Measurements from ENCODE around the gene RBM39.
"Not testable (repeated sequence)": the region's sequence is repeated elsewhere in the genome, so short reads cannot be mapped to it uniquely, and the experiment has no call there.

Gene RBM39

DNA sequence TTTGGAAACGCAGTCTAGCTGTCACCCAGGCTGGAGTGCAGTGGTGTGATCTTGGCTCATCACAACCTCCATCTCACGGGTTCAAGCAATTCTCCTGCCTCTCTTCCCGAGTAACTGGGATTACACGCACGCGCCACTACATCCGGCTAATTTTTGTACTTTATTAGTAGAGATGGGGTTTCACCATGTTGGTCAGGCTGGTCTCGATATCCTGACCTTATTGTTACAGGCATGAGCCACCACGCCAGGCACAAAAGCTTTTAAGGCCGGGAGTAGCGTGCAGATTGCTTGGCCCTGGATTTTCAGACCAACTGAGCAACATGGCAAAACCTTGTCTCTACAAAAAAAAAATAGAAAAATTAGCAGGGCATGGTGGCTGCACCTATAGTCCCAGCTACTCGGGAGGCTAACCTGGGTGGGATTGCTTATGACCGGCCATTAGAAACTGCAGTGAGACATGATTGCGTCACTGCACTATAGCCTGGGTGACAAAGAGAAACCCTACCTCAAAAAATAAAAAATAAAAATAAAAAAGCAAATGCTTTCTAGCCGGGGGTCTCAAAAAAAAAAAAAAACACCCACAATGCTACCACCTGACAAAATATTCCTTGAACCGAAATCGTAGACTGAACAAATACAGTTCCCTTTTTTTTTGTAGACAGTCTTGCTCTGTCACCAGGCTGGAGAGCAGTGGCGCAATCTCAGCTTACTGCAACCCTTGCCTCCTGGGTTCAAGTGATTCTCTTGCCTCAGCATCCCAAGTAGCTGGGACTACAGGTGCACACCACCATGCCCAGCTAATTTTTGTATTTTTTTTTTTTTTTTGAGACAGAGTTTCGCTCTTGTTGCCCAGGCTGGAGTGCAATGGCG, 15.0 kb downstream of the RBM39 start:
- no peak for DNase-seq (ENCODE audit: low read depth)

DNA sequence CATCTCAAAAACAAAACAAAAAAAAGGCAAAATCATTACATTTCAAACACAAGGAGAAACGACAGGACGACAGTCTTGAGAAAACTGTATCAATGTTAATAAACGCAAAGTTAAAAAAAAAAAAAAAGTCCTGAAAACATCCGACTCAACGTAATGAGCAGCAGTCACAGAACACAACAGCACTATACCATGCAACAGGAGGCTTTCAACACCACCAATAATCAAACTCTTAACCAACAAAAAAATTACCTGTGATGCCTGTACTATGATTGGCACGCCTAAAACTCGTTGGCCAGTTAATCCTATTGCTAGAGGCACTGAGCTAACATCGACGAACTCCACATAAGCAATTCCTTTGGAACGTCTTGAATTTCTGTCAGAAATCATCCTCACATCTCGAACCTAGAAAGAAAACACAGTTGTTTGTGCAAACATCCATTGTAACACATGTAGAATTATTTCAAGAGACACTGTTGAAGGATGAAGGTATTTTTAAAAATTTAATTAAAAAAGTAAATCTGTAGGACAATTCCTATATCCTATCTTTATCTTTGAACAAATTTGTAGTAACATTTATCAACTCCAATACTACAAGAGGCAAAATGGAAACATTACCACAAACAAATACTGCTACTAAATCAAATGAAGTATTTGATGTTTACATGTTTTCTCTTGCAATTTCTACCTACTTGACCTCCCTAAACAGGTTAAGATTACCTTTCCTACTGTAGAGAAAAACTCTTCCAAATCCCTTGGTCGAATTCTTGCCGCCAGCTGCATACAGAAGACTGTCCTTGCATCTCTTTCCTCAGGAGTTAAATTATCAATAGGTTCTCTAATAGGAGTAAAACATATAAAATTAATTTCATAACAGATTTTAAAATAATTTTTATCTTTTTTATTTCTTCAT, 17.5 kb downstream of the RBM39 start:
- no peak for DNase-seq (ENCODE audit: low read depth)

DNA sequence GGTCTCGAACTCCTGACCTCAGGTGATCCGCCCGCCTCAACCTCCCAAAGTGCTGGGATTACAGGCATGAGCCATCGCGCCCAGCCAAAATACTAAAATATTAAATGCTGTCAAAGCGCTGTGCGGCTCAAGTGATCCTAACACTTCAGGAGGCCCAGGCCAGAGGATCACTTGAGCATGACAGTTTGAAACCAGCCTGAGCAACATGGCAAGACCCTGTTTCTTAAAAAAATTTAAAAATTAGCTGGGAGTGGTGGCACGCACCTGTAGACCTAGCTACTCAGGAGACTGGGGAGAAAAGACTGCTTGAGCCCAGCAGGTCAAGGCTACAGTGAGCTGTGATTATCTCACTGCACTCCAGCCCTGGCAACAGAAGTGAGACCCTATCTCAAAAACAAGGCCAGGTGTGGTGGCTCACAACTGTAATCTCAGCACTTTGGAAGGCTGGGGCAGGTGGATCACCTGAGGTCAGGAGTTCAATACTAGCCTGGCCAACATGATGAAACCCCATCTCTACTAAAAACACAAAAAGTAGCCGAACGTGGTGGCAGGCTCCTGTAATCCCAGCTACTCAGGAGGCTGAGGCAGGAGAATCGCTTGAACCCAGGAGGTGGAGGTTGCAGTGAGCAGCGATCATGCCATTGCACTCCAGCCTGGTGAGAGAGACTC, 18.3 kb downstream of the RBM39 start:
- not testable (repeated sequence) for DNase-seq (ENCODE audit: low read depth)

DNA sequence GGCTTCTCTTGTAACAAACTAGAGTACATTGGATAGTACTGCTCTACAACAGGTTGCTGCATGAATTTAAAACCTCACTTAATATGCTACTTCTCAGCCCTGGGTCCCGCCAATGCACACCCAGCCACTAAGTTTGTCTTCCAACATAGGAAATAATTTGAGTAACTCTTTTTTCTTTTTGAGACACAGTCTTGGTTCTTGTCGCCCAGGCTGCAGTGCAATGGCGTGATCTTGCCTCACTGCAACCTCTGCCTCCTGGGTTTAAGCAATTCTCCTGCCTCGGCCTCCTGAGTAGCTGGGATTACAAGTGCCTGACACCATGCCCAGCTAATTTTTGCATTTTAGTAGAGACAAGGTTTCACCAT, 18.8 kb downstream of the RBM39 start:
- DNase-seq (ENCODE audit: low read depth): not testable (repeated sequence)

DNA sequence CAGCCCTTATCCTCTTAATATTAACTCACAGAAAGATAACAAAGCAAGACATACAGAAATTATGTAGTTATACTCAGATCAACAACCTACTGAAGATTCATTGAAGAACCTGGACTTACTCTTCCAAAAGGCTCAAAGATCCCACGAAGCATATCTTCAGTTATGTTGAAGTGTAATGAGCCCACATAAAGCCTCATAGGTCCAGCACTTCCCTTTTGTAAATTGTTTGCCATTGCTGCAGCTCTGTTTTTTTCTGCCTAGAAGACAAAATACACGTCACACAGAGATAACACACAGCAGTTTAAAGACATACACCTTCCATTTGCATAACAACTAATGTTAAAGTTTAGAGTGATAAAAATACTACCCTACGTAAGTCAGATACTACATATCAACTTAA, 20.4 kb downstream of the RBM39 start:
- no peak for DNase-seq (ENCODE audit: low read depth)

DNA sequence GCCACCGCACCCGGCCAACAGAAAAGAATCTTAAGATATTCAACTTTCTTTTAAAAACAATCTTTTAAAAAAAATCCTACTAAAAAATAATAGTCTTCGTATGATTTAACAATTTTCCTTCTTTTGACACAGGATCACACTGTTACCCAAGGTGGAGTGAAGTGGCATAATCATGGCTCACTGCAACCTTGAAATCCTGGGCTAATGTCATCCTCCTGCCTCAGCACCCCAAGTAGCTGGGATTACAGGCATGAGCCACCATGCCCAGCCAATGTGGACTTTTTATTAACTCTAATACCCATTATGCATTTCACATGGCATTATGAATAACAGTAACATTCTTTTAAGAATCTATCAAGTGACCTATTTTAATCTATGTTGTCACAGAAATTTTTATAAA, 20.8 kb downstream of the RBM39 start:
- DNase-seq (ENCODE audit: low read depth): no peak

DNA sequence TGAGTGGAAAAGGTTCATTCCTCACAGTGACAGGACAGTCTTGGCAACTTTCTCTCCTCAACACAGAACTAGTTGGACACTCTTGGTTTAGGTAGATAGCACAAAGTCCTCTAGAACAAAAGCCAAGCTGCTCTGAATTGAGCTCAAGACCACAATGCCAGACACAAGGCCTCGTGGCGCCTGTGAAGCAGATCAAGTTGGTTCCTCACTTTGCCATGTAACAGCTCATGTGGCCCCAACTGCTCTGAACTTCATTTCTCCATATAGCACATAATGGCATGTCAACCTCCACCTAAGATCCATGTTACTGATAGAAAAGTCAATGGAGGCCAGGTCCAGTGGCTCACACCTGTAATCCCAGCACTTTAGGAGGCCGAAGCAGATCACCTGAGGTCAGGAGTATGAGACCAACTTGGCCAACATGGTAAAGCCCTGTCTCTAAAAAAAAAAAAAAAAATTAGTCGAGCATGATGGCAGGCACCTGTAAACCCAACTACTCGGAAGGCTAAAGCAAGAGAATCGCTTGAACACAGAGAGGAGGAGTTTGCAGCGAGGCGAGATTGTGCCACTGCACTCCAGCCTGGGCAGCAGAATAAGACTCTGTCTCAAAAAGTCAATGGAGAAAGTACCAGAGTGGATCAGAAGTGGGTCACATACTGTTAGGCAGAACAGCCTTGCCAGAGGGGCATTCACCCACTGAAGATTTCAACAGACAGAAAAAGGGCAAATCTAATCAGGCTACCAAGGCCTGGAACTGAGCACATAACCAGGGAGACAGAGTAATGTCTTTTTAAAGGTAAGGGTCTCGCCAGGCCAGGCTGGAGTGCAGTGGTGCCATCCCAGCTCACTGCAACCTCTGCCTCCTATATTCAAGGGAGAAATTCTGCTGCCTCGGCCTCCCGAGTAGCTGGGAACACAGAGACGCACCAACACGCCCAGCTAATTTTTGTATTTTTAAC, 21.6 kb downstream of the RBM39 start:
- no peak for DNase-seq (ENCODE audit: low read depth)

DNA sequence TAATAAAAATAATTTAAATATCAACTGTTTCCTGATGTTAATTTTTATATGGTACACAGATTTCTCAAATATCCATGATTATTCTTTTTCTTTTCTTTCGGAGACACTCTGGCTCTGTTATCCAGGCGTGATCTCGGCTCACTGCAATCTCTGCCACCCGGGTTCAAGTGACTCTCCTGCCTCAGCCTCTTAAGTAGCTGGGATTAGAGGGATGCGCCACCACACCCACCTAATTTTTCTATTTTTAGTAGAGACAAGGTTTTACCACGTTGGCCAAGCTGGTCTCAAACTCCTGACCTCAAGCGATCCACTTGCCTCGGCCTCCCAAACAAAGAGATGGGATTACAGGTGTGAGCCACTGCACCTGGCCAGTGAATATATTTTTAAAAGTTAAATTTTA, 22.3 kb downstream of the RBM39 start:
- no peak for DNase-seq (ENCODE audit: low read depth)

DNA sequence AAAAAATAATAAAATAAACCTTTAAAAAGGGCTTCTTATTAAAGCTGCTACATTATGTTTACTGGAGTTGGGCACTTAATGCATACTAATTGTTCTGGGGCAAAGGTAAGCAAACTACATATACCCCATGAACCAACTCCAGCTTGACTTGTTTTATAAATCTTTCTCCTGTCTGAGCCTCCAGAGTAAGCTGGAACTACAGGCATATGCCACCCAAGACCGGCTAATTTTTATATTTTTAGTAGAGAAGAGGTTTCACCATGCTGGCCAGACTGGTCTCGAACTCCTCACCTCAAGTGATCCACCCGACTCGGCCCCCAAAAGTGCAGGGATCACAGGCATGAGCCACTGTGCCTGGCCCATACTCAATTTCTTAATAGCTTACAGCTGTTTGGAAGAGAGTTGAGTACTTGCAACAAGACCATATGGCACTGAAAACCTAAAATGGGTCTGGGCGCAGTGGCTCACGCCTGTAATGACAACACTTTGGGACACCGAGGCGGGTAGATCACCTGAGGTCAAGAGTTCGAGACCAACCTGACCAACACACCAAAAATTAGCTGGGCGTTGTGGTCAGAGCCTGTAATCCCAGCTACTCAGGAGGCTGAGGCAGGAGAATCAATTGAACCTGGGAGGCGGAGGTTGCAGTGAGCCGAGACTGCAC, 23.0 kb downstream of the RBM39 start:
- DNase-seq (ENCODE audit: low read depth): no peak

DNA sequence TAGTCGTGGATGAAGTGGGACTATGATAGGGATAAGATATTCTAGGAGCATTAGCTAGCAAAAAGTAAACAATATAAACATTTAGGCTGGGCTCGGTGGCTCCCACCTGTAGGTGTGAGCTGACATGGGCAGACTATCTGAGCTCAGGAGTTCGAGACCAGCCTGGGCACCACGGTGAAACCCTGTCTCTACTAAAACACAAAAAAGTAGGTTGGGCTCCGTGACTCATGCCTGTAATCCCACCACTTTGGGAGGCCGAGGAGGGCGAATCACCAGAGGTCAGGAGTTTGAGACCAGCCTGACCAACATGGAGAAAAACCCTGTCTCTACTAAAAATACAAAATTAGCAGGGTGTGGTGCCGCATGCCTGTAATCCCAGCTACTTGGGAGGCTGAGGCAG, 23.7 kb downstream of the RBM39 start:
- not testable (repeated sequence) for DNase-seq (ENCODE audit: low read depth)

DNA sequence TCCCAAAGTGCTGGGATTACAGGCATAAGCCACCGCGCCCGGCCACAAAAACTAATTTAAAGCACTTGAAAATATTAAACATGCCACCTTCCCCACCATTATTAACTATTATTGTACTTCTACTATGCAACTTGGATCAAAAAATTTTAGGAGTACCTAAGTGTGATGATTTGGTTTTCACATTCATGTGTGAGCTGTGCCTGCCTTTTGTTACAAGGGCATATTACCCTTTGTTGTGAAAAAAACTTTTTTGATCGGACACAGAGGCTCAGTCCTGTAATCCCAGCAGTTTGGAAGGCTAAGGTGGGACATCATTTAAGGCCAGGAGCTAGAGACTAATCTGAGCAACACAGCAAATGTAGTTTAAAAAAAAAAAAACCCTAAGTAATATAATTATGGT, 25.7 kb downstream of the RBM39 start:
- no peak for DNase-seq (ENCODE audit: low read depth)

DNA sequence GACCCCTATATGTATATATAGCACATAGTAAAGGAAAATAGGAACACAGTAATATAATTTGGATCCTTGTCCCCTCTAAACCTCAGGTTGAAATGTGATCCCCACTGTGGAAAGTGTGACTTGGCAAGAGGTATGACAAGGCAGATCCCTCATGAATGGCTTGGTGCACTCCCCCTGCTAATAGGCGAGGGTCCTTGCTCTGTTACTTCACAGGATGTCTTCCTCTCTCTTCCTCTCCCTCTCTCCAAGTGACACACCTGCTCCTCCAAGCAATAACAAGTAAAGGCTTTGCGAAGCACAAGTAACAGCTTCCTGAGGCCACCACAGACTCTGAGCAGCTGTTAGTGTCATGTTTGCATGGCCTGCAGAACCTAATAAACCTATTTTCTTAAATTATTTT, 26.4 kb downstream of the RBM39 start:
- no peak for DNase-seq (ENCODE audit: low read depth)

DNA sequence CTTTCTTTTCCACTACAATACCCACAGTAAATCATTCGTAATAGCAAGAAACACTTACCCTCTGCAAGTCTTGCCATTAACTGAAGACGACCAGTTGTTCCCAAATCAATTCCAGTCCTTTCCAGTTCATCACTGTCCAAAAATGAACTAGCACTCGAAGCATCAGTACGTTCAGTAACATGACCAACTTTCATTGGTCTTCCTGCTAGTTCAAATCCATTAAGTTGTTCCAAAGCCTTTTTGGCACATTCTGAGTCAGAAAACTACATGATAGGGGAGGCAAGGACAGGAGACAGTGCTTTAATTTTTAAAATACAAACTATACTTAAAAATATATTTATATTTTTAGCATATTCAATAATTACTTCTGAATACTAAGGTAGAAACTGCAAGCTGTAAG, 27.9 kb downstream of the RBM39 start:
- no peak for DNase-seq (ENCODE audit: low read depth)

DNA sequence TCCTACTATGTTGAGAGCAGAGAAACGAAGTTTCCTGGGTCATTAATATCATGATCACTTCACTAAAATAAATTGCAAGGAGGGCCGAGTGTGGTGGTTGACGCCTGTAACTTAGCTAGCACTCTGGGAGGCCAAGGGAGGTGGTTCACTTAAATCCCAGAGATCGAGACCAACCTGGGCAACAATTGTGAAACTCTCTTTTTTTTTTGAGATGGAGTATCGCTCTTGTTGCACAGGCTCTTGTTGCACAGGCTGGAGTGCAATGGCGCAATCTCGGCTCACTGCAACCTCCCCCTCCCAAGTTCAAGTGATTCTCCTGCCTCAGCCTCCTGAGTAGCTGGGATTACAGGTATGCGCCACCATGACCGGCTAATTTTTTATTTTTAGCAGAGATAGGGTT, 28.9 kb downstream of the RBM39 start:
- not testable (repeated sequence) for DNase-seq (ENCODE audit: low read depth)

DNA sequence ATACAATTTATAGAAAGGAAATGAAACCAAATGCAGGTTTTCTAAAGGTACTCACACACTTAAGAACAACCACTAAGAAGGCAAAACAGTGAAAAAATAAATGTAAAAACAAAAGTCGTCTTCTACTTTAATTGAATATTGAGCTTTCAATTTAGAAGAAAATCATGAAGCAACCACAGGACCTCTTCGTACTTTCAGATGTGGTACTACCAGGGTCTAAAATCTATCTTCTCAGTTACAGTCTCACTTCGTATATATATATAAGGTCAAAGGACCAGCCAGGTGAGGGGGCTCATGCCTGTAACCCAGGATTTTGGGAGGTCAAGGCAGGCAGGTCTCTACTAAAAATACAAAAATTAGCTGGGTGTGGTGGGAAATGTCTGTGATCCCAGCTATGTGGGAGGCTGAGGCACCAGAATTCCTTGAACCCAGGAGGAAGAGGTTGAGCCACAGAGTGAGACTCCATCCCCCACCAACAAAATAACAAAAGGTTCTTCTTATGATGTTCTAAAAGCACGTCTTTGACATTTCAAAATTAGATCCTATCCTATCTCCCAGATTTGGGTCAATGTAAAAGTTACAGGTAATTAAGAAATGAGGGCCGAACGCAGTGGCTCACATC, 30.4 kb downstream of the RBM39 start:
- no peak for DNase-seq (ENCODE audit: low read depth)

DNA sequence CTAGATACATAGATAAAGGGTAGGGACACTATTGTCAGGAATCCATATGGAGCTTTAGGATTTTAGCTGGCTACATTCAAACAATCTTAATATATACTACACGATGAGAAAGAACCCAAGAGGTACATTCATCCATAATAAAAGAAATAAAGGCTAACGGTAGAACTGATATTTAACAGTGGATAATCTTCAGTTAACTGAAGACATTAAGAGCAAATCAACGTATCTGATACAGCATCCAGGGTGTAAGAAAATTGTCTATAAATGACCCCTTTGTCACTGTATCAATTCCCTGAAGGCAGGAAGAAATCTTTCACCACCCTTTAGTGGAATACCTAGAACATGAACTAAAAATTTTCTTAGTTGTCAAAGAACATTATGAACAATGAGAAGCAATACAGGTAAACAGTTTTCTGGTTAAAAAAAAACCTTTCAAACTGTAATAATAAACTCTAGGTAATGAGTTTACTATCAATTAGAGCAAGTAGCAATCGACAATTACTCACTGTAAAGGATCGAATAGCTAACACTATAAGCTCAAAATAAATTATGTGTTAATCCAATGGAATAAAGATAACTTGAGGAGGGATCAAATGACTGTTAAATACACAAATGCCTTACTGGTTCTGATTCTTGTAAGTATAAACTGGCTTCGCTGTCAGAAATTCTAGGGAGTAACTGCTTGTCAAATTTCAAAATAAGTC, 31.0 kb downstream of the RBM39 start:
- no peak for DNase-seq (ENCODE audit: low read depth)

DNA sequence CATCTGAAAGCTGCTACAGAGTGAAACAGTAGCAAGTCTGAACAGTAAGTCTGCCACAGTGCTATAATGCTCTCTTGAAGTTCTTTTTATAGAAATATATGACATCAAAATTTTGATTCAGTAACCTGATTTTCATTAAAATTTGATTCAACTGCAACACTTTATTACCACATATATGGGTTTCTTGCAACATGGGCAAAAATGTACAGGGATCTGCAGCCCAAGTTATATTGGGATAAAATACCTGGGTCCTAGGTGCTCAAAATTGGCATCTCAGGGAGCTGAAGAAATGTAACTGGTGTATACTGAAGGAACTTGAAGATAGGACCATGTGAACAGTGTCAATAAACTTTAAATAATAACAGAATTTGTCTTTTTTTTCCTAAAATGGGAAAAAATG, 32.0 kb downstream of the RBM39 start:
- DNase-seq (ENCODE audit: low read depth): no peak

DNA sequence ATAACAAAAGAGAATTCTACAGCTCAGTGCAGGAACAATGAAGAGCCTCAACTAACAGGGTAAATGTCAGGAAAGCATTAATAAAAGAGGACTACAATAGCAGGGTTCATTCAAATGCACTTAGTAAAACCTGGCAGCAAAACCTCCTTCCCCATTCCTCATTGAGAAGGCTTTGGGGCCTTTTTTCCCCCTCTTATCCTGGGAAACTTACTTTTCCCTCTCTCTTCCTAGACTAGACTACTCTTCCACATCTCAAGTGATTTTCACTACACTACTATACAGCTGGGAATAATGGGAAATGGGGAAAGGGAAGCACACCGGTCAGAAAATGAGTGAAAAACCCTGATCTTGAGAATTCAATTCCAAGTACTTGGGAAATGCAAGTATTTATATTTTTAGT, 32.8 kb downstream of the RBM39 start:
- no peak for DNase-seq (ENCODE audit: low read depth)

DNA sequence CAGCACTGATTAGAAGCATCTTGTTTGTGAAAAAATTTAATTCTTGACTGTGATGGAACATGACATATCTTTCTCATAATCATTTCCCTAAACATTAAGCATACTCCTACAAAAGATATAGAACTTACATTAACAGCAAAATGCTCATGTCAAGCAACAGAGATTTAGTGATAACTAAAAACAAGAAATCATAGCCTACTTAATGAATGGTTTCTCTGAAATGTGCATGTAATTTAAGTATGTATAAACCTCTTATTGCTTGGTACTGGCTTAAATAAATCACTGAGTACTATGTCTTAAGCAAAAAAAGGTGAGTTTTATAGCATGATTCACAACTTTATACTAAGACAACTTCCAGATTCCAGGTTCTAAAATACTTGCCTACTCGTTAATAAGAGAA, 33.6 kb downstream of the RBM39 start:
- no peak for DNase-seq (ENCODE audit: low read depth)

All from activated gamma-delta T cell treated with anti-CD3 and anti-CD28 coated beads, Interleukin-2, amount 50 U/mL, for 16 hours (primary cell).